HG03280 (cell line): ENCODE results near the gene CNDP2.

Source experiments
- ATAC-seq: cut with Tn5 transposase; IDR thresholded peaks from one replicate; pipeline ENCODE4 v1.9.1; 2021; ENCODE audit warnings: mild to moderate bottlenecking, moderate library complexity; ENCODE audit not compliant: unreplicated experiment

The CNDP2 gene

GRCh38 chr18:74533666-74534065, 37.5 kb downstream of the CNDP2 start:
- ATAC-seq, result no peak

- ATAC-seq, result no peak
Observed at GRCh38 chr18:74534150-74534969, 38.2 kb downstream of the CNDP2 start, which contains the start of gene CNDP1. Gene CNDP1, plus strand, starts transcription at chr18:74534500. Its CDS starts 168 bp downstream, at chr18:74534668.

DNA sequence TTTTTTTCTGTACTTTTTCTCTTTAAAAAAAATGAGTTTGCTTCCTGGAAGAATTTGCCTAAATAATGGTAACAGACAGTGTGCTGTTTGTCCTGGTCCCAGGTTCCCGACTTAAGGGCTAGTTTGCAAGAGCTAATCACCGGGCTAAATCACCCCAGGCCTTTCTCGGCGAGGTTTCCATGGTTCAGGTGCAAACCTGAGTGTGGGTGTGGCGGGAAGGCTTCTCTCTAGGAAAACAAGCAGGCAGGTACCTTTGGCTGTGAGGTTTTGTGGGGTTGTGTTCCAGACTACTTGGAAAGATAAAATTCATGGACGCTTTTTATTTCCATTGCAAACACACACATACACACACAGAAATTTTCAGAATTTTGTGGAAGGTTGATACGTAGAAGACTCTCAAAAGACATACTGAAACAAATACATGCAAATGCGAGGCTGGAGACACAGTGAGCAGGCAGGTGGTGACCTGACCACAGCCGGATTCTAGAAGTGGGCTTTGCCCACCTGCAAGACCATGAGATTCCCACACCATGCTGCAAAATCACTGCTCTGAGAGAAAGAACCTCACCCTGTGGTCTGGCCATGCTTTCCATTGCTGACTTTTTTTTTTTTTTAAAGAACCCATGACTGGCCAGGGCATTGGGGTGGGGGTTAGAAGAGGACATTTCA, 39.0 kb downstream of the CNDP2 start:
- ATAC-seq, result peak; percentile 79

DNA sequence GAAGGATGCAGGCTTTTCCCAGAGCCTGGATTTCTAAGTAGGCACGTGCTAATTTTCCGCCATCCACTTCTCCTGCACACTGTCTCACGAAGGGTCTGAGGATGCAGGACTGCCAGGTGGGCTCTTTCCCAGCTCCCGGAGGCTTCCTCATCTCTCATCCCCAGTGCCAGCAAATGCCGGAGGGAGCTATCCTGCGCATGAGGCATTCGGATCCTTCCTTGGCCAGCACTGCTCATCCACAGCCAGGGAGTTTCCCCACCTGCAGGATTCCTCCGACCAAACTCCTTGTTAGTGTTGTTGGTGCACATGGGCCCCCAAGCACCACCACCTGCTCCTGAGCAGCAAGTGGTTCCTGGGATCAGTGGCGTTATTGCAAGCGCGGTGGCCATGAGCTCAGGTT, 43.1 kb downstream of the CNDP2 start:
- ATAC-seq, result no peak

DNA sequence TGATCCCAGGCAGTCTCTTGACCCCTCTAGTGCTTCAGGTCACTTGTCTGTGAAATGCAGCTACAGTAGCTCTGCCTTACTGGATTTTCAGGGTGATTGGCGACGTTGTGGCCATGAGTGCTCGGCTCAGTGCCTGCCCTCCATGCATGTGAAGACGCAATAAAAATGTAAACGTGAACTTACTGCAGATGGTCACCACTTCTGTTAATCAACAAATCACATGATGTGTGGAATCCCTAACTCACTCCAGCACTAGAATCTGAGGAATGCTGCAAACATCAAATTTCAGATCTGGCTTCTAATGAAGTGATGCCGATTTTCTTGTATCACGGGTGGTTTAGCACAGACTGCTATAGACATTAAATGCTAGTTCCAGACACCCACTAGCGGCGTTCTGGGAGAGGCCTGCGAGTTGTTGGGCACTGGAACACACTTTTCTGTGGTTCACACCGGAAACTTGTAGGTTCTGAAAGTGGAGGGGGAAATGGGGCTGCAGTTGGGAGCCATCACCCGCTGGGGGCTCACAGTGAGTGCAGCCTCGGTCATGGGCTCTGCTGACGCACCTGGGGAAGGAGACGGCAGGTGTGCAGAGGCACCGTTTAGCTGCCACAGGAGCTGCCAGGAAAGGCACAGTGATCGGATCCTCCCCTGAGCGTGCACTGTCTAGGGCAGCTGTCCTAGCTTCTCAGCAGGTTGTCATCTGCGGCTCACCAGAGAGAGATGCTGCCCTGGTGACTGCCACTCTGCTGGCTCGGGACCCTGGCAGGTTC, 44.7 kb downstream of the CNDP2 start:
- ATAC-seq, result no peak

GRCh38 chr18:74541703-74542555, 45.8 kb downstream of the CNDP2 start:
- no peak for ATAC-seq

- no peak for ATAC-seq
Observed at GRCh38 chr18:74544898-74545297, 48.7 kb downstream of the CNDP2 start.

GRCh38 chr18:74546007-74546406, 49.8 kb downstream of the CNDP2 start:
- ATAC-seq, result no peak

GRCh38 chr18:74546751-74547530, 50.8 kb downstream of the CNDP2 start:
- ATAC-seq, result no peak

DNA sequence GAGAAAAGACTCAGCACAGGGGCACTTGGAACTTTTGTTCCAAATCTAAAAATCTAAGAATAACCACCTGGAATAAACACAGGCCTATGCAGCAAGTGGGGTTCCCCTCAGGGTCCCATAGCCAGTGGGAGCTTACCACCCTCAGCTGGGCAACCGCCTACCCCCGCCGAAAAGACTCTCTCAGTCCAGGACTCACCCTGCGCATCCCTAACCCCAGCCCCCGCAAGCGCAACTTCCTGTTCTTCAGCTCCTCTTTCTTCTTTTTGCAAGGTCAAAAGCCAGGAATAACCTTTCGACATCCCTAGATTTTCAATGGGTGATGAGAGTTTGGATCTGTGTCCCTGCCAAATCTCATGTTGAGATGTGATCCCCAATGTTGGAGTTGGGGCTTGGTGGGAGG, 51.7 kb downstream of the CNDP2 start:
- no peak for ATAC-seq

DNA sequence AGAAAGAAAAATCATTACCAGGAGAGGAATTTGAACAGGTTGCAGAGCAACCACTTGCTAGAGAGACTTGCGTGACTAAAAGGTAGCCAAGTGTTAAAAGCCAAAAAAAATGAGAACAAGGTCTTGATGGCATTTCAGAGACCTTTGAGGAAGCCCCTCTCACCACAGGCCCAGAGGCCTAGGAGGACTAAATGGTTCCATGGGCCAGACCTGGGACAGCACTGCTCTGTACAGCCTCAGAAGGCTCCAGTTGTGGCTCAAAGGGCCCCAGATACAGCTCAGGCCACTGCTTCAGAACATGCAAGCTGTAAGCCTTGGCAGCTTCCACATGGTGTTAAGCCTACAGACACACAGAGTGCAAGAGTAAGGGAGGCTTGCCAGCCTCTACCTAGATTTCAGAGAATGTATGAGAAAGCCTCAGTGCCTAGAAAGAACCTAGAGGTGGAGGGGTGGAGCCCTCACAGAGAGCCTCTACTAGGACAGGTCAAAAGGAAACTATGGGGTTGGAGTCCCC, 53.5 kb downstream of the CNDP2 start:
- ATAC-seq, result no peak

DNA sequence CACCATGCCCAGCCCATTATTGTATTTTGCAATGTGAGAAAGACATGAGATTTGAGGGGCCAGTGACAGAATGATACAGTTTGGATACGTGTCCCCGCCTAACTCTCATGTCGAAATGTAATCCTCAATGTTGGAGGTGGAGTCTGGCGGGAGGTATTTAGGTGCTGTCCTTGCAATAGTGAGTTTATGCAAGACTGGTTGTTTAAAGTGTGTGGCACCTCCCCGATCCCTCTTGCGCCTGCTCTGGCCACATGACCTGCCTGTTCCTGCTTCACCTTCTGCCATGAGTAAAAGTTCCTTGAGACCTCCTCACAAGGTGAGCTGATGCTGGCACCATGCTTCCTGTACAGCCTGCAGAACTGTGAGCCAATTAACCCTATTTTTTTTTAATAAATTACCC, 54.7 kb downstream of the CNDP2 start:
- ATAC-seq, result no peak

GRCh38 chr18:74551452-74551851, 55.3 kb downstream of the CNDP2 start:
- ATAC-seq, result no peak

- peak; percentile 98 for ATAC-seq
Observed at GRCh38 chr18:74551936-74552555, 55.9 kb downstream of the CNDP2 start.

DNA sequence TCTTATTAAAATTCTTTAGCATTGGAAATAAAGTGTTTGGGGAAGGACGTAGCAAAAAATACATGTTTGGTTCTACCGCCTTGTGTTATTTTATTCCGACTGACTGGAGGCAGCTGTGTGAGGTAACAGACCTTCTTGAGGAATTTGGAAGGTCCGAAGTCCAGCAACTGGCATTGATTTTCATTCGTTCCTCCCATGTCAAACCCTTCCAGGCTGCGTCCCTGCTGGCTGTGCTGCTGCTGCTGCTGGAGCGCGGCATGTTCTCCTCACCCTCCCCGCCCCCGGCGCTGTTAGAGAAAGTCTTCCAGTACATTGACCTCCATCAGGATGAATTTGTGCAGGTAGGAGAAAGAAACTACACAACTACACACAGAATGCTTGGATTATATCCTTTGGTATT, 60.0 kb downstream of the CNDP2 start:
- ATAC-seq, result no peak

DNA sequence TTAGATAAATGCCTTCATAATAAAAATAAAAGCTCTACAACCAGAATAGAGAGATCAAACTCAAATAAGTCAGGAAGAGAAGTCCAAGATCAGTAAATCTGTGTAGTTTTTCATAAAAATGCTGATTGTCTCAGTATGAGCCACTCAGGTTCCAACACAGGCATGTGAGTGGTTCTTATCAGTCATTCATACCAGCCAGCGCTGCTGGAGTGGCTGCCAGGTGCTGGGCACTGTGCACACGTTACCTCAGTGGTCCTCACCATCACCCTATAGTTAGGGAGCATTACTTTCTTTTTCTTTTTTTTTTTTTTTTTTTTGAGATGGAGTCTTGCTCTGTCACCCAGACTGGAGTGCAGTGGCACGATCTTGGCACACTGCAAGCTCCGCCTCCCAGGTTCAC, 61.9 kb downstream of the CNDP2 start:
- ATAC-seq, result no peak

GRCh38 chr18:74562131-74562730, 66.1 kb downstream of the CNDP2 start:
- ATAC-seq, result no peak

DNA sequence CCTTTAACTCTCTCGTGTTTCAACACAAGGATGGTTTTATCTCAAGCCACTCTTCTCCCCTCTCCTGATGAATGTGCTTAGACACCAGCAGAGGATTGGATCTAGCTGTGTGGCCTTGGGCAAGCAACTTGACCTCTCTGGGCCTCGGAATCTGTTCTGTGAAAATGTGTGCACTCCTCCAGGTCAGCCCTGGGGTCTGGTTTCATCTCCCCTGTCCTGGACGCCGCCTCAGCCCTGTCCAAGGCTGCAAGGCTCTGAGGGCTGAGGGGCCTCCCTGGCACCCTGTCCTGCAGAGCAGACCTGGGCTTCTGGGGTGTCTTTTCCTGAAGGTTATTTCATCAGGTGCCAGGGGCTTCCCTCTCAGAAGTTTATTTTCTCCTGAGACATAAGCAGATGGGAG, 66.6 kb downstream of the CNDP2 start:
- ATAC-seq, result no peak

DNA sequence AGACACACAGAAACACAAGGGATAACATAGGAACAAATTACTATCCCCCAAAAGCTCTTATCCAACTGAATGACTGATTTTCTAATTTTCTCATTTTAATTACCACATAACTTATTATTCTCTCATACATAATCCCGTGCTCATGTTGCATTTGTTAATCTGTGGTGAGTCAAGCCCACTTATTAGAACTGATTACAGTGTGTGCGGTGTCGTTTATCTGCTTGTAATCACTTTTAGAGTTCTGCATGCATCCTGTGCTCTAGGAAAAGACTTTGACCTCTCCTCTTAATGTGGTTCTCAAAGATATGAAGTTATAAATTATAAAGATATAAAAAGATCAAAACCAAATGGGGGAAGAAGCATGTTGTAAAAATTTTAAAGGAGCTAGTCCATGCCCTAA, 67.8 kb downstream of the CNDP2 start:
- no peak for ATAC-seq
